ENCODE measurements around the gene PCBD2. TPM values are rescaled to one million over a fixed set of nuclear protein-coding genes. Genes with fewer than 3 reads are reported as not detected.
"Not testable (repeated sequence)": the region's sequence is repeated elsewhere in the genome, so short reads cannot be mapped to it uniquely, and the experiment has no call there.

PCBD2 gene
- total RNA-seq, 4 donors from 2014 or later, result 16.9 to 21.7 (median 20.8) TPM

DNA sequence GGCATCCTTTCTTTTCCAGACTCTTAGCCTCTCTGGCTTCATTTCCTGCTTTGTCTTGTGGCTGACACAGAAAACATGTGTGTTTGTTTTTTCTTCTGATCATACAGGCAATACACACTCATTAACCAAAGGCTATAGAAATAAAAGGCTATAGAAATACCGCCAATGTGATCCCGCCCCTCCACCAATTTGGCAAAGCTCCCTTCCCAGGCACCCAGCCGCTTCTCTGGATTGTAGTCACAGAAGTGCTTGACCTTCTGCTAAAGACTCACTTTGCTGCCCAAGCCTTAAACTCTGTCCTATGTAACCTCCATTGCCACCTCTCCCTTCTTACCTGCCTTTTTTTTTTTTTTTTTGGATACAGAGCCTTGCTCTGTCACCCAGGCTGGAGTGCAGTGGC is 25.5 kb upstream of the PCBD2 start:
- H3K36me3 ChIP-seq, result no peaks in the 10 kb centered on the region
- no peak for TF ChIP-seq POLR2A (IDR thresholded peaks at IDR 0.05)
- no peaks in the 10 kb centered on the region for H3K9me3 ChIP-seq
- DNase-seq (no peak), ATAC-seq (no peak)
- H3K4me1 ChIP-seq, result peaks cover 14 to 17% of the 10 kb centered on the region in 2 donors
- in situ Hi-C loops (cut with MboI; ENCODE audit: low sequenced_read_pairs in 4 of 4) (loop anchor here in 1 of 4 donors (25.0 kb wide), 1 partner anchor 492 kb away; no protein-coding TSS in a partner anchor), intact Hi-C loops (cut with DNase I; ENCODE audit: low total_unique reads) (no loop called here)
- no peak overlapping the region for H3K27ac ChIP-seq
- H3K4me3 ChIP-seq, result no peak overlapping the region
- no peaks in the 10 kb centered on the region for H3K27me3 ChIP-seq

- H3K9me3 ChIP-seq; H3K4me1 ChIP-seq; intact Hi-C loops (cut with DNase I; ENCODE audit: low total_unique reads); H3K27ac ChIP-seq; ATAC-seq; H3K27me3 ChIP-seq; H3K4me3 ChIP-seq; H3K36me3 ChIP-seq; DNase-seq: not testable (repeated sequence)
- in situ Hi-C loops (cut with MboI; ENCODE audit: low sequenced_read_pairs in 4 of 4), result loop anchor here in 1 of 4 donors (25.0 kb wide), 1 partner anchor 494 kb away; no protein-coding TSS in a partner anchor
Measured at GRCh38 chr5:134880937-134881336, 24.0 kb upstream of the PCBD2 start.

DNA sequence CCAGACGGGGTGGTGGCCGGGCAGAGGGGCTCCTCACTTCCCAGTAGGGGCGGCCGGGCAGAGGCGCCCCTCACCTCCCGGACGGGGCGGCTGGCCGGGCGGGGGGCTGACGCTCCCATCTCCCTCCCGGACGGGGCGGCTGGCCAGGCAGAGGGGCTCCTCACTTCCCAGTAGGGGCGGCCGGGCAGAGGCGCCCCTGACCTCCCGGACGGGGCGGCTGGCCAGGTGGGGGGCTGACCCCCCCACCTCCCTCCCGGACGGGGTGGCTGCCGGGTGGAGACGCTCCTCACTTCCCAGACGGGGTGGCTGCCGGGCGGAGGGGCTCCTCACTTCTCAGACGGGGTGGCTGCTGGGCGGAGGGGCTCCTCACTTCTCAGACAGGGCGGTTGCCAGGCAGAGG is 23.2 kb upstream of the PCBD2 start:
- H3K4me1 ChIP-seq; H3K27me3 ChIP-seq; H3K27ac ChIP-seq; H3K4me3 ChIP-seq; ATAC-seq; H3K9me3 ChIP-seq; H3K36me3 ChIP-seq; DNase-seq; intact Hi-C loops (cut with DNase I; ENCODE audit: low total_unique reads): not testable (repeated sequence)
- in situ Hi-C loops (cut with MboI; ENCODE audit: low sequenced_read_pairs in 4 of 4), result loop anchor here in 1 of 4 donors (25.0 kb wide), 1 partner anchor 494 kb away; no protein-coding TSS in a partner anchor

DNA sequence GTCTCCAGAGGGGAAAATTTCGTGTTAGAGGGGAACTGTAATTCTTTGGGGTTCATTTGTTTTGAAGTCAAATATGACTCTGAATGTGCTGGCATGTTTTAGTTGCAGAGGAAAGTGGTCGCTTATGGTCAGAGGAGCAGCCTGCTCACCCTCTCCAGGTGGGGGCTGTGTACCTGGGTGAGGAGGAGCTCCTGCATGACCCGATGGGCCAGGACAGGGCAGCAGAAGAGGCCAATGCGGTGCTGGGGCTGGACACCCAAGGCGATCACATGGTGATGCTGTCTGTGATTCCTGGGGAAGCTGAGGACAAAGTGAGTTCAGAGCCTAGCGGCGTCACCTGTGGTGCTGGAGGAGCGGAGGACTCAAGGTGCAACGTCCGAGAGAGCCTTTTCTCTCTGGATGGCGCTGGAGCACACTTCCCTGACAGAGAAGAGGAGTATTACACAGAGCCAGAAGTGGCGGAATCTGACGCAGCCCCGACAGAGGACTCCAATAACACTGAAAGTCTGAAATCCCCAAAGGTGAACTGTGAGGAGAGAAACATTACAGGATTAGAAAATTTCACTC is 17.3 kb upstream of the PCBD2 start:
- intact Hi-C loops (cut with DNase I; ENCODE audit: low total_unique reads) (no loop called here), in situ Hi-C loops (cut with MboI; ENCODE audit: low sequenced_read_pairs in 4 of 4) (loop anchor here in 1 of 4 donors (25.0 kb wide), 1 partner anchor 500 kb away; no protein-coding TSS in a partner anchor)
- DNase-seq (no peak), ATAC-seq (no peak)
- Histone ChIP-seq H3K27me3 (no peaks in the 10 kb centered on the region), H3K36me3 (peaks cover 0 to 10% of the 10 kb centered on the region in 2 donors), H3K4me1 (no peaks in the 10 kb centered on the region), H3K4me3 (no peak overlapping the region), H3K9me3 (no peaks in the 10 kb centered on the region), H3K27ac (no peak overlapping the region)
- TF ChIP-seq POLR2A (IDR thresholded peaks at IDR 0.05) (no peak), CTCF (IDR thresholded peaks at IDR 0.05 in 4 of 5, conservative IDR thresholded peaks at IDR 0.05 in 1 of 5) (no peak)

- no peak for ATAC-seq
- no peak overlapping the region for H3K27ac ChIP-seq
- in situ Hi-C loops (cut with MboI; ENCODE audit: low sequenced_read_pairs in 4 of 4) (loop anchor here in 1 of 4 donors (25.0 kb wide), 1 partner anchor 502 kb away; no protein-coding TSS in a partner anchor), intact Hi-C loops (cut with DNase I; ENCODE audit: low total_unique reads) (no loop called here)
- no peaks in the 10 kb centered on the region for H3K4me1 ChIP-seq
- no peak overlapping the region for H3K4me3 ChIP-seq
- peaks cover 0 to 16% of the 10 kb centered on the region in 2 donors for H3K36me3 ChIP-seq
- H3K9me3 ChIP-seq, result no peaks in the 10 kb centered on the region
- H3K27me3 ChIP-seq, result no peaks in the 10 kb centered on the region
- DNase-seq, result no peak
- TF ChIP-seq CTCF (IDR thresholded peaks at IDR 0.05 in 4 of 5, conservative IDR thresholded peaks at IDR 0.05 in 1 of 5) (no peak), POLR2A (IDR thresholded peaks at IDR 0.05) (no peak)
Measured at GRCh38 chr5:134889335-134889734, 15.6 kb upstream of the PCBD2 start.

DNA sequence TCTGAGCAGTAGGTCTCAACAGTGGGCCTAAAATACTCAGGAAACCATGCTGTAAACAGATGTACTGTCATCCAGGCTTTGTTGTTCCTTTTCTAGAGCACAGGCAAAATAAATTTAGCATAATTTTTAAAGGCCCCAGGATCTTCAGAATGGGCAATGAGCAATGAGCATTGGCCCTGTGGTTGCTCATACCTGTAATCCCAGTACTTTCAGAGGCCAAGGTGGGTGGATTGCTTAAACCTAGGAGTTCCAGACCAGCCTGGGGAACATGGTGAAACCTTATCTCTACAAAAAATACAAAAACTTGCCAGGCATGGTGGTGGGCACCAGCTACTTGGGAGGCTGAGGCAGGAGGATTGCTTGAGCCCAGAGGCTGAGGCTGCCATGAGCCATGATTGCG is 13.5 kb upstream of the PCBD2 start:
- no peaks in the 10 kb centered on the region for H3K9me3 ChIP-seq
- no peaks in the 10 kb centered on the region for H3K4me1 ChIP-seq
- ATAC-seq, result no peak
- H3K4me3 ChIP-seq, result no peak overlapping the region
- H3K27me3 ChIP-seq, result no peaks in the 10 kb centered on the region
- DNase-seq, result no peak
- in situ Hi-C loops (cut with MboI; ENCODE audit: low sequenced_read_pairs in 4 of 4), result loop anchor here in 1 of 4 donors (25.0 kb wide), 1 partner anchor 504 kb away; no protein-coding TSS in a partner anchor
- H3K36me3 ChIP-seq, result peaks cover 0 to 16% of the 10 kb centered on the region in 2 donors
- intact Hi-C loops (cut with DNase I; ENCODE audit: low total_unique reads), result no loop called here
- TF ChIP-seq CTCF (IDR thresholded peaks at IDR 0.05 in 4 of 5, conservative IDR thresholded peaks at IDR 0.05 in 1 of 5), result no peak
- no peak for TF ChIP-seq POLR2A (IDR thresholded peaks at IDR 0.05)
- no peak overlapping the region for H3K27ac ChIP-seq
